Skeletal muscle tissue (tissue), 4 donors: ENCODE data around the gene IL31RA. TPM values are rescaled to one million over a fixed set of nuclear protein-coding genes. Genes with fewer than 3 reads are reported as not detected.

Source experiments
- H3K27ac ChIP-seq: one replicate; pipeline ENCODE4 v1.7.0; 2013; ENCODE audit warnings: mild to moderate bottlenecking, low read depth, low read length, inconsistent platforms
- H3K27me3 ChIP-seq, 3 donors: one replicate each; pipeline ENCODE4 v1.7.0; 2013; ENCODE audit warnings: low read length in 3 of 3; ENCODE audit not compliant: control insufficient read depth in 3 of 3, insufficient read depth in 3 of 3
- H3K36me3 ChIP-seq, 3 donors: one replicate each; pipeline ENCODE4 v1.7.0; 2013; ENCODE audit warnings: low read length in 3 of 3; ENCODE audit not compliant: control insufficient read depth in 3 of 3, insufficient read depth in 3 of 3
- H3K4me1 ChIP-seq, 3 donors: one replicate each; pipeline ENCODE4 v1.7.0; 2013; ENCODE audit warnings: low read length in 3 of 3, mild to moderate bottlenecking in 3 of 3; ENCODE audit not compliant: control insufficient read depth in 3 of 3, insufficient read depth in 3 of 3
- H3K4me3 ChIP-seq, 3 donors: one replicate each; pipeline ENCODE4 v1.7.0; 2013; ENCODE audit warnings: low read length in 3 of 3
- H3K9ac ChIP-seq, 3 donors: one replicate each; pipeline ENCODE4 v1.7.0; 2013; ENCODE audit warnings: low read length in 3 of 3, mild to moderate bottlenecking in 3 of 3, moderate library complexity in 2 of 3, low read depth in 1 of 3
- H3K9me3 ChIP-seq, 3 donors: one replicate each; pipeline ENCODE4 v1.7.0; 2013; ENCODE audit warnings: low read length in 3 of 3; ENCODE audit not compliant: control insufficient read depth in 3 of 3
- total RNA-seq: library from RNA; depleted of rRNA; stranded (reverse); fragments of >200 nt; gene quantifications from one replicate; pipeline ENCODE4 v1.2.3, GENCODE V29; 2014
- donor health status: Osteomylitis.

IL31RA gene
- total RNA-seq, 1 donor from 2014 or later, result 1.0 TPM

- Histone ChIP-seq H3K4me3 (no peak overlapping the region), H3K27ac (no peak overlapping the region), H3K9me3 (no peaks in the 10 kb centered on the region), H3K27me3 (no peaks in the 10 kb centered on the region), H3K4me1 (no peaks in the 10 kb centered on the region), H3K9ac (no peak overlapping the region), H3K36me3 (no peaks in the 10 kb centered on the region)
These were observed 5.5 kb downstream of the IL31RA start for GRCh38 chr5:55856516-55857246.

- no peaks in the 10 kb centered on the region for H3K9me3 ChIP-seq
- H3K4me3 ChIP-seq, result no peak overlapping the region
- no peak overlapping the region for H3K9ac ChIP-seq
- H3K27ac ChIP-seq, result no peak overlapping the region
- H3K36me3 ChIP-seq, result no peaks in the 10 kb centered on the region
- no peaks in the 10 kb centered on the region for H3K27me3 ChIP-seq
- no peaks in the 10 kb centered on the region for H3K4me1 ChIP-seq
These were observed 6.1 kb downstream of the IL31RA start for GRCh38 chr5:55857247-55857640.

GRCh38 chr5:55858104-55858503, 6.9 kb downstream of the IL31RA start:
- no peak overlapping the region for H3K4me3 ChIP-seq
- no peaks in the 10 kb centered on the region for H3K27me3 ChIP-seq
- H3K4me1 ChIP-seq, result no peaks in the 10 kb centered on the region
- H3K9me3 ChIP-seq, result no peaks in the 10 kb centered on the region
- H3K27ac ChIP-seq, result no peak overlapping the region
- no peaks in the 10 kb centered on the region for H3K36me3 ChIP-seq
- no peak overlapping the region for H3K9ac ChIP-seq

GRCh38 chr5:55860288-55860687, 9.1 kb downstream of the IL31RA start:
- Histone ChIP-seq H3K9me3 (no peaks in the 10 kb centered on the region), H3K27ac (no peak overlapping the region), H3K36me3 (no peaks in the 10 kb centered on the region)

GRCh38 chr5:55860709-55861108, 9.6 kb downstream of the IL31RA start:
- H3K9me3 ChIP-seq, result no peaks in the 10 kb centered on the region
- no peaks in the 10 kb centered on the region for H3K36me3 ChIP-seq
- no peaks in the 10 kb centered on the region for H3K27me3 ChIP-seq
- no peak overlapping the region for H3K4me3 ChIP-seq
- H3K4me1 ChIP-seq, result no peaks in the 10 kb centered on the region
- H3K27ac ChIP-seq, result no peak overlapping the region
- H3K9ac ChIP-seq, result no peak overlapping the region

More at GRCh38 chr5:55860288-55860687, 9.1 kb downstream of the IL31RA start:
- no peak overlapping the region for H3K9ac ChIP-seq
- no peaks in the 10 kb centered on the region for H3K27me3 ChIP-seq
- H3K4me1 ChIP-seq, result no peaks in the 10 kb centered on the region
- no peak overlapping the region for H3K4me3 ChIP-seq

- Histone ChIP-seq H3K9me3 (no peaks in the 10 kb centered on the region), H3K4me3 (no peak overlapping the region), H3K4me1 (no peaks in the 10 kb centered on the region), H3K9ac (no peak overlapping the region), H3K27ac (no peak overlapping the region), H3K36me3 (no peaks in the 10 kb centered on the region), H3K27me3 (no peaks in the 10 kb centered on the region)
These were observed 13.7 kb downstream of the IL31RA start for GRCh38 chr5:55864606-55865541.

- Histone ChIP-seq H3K27me3 (no peaks in the 10 kb centered on the region), H3K9ac (no peak overlapping the region), H3K27ac (no peak overlapping the region), H3K36me3 (no peaks in the 10 kb centered on the region), H3K4me3 (no peak overlapping the region), H3K4me1 (no peaks in the 10 kb centered on the region), H3K9me3 (no peaks in the 10 kb centered on the region)
These were observed 14.7 kb downstream of the IL31RA start for GRCh38 chr5:55865831-55866230.

- H3K27me3 ChIP-seq, result no peaks in the 10 kb centered on the region
- H3K4me3 ChIP-seq, result no peak overlapping the region
- H3K9me3 ChIP-seq, result no peaks in the 10 kb centered on the region
- no peaks in the 10 kb centered on the region for H3K36me3 ChIP-seq
- no peaks in the 10 kb centered on the region for H3K4me1 ChIP-seq
- no peak overlapping the region for H3K9ac ChIP-seq
- H3K27ac ChIP-seq, result no peak overlapping the region
These were observed 15.3 kb downstream of the IL31RA start for GRCh38 chr5:55866485-55866884.

- Histone ChIP-seq H3K36me3 (no peaks in the 10 kb centered on the region), H3K4me1 (no peaks in the 10 kb centered on the region), H3K9me3 (no peaks in the 10 kb centered on the region), H3K27me3 (no peaks in the 10 kb centered on the region), H3K27ac (no peak overlapping the region), H3K9ac (no peak overlapping the region), H3K4me3 (no peak overlapping the region)
These were observed 15.8 kb downstream of the IL31RA start for GRCh38 chr5:55866934-55867333.

GRCh38 chr5:55868846-55869245, 17.7 kb downstream of the IL31RA start:
- no peak overlapping the region for H3K9ac ChIP-seq
- H3K4me3 ChIP-seq, result no peak overlapping the region
- H3K4me1 ChIP-seq, result no peaks in the 10 kb centered on the region
- H3K27ac ChIP-seq, result no peak overlapping the region
- no peaks in the 10 kb centered on the region for H3K27me3 ChIP-seq
- H3K9me3 ChIP-seq, result no peaks in the 10 kb centered on the region
- H3K36me3 ChIP-seq, result no peaks in the 10 kb centered on the region
